DMS 273 treated with DMSO at 0.1 percent for 48 hours (cell line): ENCODE measurements around the gene MIEF1.
A peak's percentile ranks its signal among the peaks of the same experiment; 100 is the strongest.
"Not testable (repeated sequence)": the region's sequence is repeated elsewhere in the genome, so short reads cannot be mapped to it uniquely, and the experiment has no call there.

ENCODE experiments used
- DNase-seq: peaks from one replicate; lab custom pipeline; 2025; lab: John Stamatoyannopoulos, UW

Gene MIEF1

DNA sequence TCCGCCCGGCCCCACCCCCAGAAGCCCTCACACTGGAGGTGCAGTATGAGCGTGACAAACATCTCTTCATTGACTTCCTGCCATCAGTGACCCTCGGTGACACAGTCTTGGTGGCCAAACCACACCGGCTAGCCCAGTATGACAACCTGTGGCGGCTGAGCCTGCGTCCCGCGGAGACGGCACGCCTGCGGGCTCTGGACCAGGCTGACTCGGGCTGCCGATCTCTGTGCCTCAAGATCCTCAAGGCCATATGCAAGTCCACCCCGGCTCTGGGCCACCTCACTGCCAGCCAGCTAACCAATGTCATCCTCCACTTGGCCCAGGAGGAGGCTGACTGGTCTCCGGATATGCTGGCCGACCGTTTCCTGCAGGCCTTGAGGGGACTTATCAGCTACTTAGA, 11.7 kb downstream of the MIEF1 start:
- DNase-seq = no peak

DNA sequence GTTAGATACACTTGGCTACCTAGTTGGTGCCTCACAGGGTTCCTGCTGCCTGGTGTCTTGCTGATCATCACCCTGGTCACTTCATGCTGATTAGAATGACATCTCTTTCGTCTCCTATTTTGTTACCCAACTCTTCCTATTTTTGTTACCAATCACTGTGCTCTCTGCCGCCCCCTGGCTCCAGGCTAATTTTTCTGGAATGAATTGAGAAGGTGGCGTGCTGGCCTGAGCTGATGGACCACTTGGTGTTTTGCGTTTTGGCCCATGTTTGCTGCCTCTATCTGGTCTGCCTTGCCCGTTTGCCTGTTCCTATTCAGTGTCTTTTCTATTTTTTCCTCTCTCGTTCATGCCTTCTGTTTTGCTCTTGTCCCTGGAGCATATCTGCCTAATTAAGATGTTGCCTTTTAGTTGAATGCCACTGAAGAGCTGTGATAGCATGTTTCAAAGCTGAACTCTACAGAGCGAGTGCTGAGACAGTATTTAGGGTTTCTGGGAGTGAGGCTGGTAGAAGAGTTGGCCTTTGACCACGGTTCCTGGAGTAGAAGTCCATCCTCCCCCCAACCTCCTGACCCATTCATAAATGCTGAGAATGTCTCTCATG, 12.4 kb downstream of the MIEF1 start:
- no peak for DNase-seq

DNA sequence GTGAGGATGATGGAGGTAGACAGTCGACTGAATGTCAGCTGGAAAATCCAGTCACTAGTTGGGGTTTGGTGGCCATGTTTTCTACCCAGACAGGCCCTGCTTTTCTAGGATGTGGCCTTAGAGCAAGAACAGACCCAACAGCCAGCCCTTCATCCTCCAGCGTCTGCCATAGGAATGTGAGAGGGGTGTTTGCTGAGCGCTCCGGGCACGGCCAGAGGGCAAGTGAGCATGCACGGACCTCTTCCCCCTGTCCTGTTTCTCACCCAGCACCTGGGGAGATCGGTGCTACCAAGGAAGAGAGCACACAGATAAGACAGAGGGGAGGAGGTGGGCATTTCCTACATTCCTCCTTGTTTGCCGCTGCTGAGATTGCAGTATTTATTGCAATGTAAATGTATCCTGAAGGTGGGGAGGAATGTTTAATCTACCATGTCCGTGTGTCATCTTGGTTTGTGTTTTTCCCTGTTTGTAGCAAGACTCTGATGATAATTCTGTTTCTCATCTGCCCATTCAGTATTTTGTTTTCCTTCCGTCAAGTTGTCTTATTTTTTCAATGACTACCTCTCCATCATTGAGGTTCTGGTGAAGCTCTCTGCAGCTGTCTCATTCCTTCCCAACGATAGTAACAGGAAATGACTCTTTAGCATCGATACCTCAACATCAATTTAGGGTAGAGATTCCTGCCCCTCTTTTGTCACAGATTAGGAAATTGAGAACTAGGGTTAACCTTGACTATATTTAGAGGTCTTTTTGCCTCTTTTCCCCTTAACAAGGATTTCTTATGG, 13.4 kb downstream of the MIEF1 start:
- DNase-seq = no peak

DNA sequence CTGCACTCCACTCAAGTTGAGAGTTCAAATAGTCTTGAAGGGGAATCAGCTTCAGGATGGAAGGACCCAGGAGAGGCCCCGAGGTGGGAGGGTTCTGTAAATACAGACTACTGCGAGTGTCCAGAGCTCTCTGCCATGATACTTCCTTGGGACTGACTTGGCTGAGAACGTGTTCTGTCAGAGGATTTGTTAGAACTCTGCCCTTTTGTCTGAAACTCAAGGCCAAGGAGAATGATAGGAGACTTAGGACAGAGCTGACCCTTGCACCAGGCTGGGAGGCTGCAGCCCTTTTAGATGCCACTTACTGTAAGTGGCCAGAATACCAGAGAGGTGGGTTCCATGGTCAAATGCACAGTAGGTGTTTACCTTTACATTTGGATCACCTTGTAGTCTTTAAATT, 15.4 kb downstream of the MIEF1 start:
- DNase-seq = no peak

DNA sequence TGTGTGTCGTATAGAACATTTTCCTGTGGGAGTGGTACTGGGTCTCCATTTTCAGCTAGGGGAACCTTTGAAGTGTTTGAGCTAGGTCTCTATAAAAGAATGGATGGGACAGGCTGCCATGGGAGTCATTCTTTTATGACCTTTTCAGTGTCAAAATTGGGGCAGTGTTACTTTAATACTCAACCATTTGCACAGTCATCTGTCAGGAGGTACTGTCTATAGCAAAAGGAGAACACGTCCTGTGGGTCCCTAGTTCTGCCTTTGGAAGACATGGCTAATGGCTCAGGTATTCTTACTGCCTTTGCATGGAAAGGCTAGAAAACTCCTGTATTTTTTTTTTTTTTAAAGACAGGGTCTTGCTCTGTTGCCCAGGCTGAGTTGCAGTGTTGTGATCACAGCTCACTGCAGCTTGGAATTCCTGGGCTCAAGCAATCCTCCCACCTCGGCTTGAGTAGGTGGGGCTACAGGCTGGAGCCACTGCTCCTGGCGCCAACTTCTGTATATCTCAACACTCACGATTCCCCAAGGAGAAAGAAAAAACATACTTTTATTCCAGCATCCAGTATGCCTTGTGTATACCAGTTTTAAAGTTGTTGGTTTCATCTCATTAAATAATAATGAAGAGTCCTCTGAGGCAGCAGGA, 16.2 kb downstream of the MIEF1 start:
- DNase-seq = no peak

DNA sequence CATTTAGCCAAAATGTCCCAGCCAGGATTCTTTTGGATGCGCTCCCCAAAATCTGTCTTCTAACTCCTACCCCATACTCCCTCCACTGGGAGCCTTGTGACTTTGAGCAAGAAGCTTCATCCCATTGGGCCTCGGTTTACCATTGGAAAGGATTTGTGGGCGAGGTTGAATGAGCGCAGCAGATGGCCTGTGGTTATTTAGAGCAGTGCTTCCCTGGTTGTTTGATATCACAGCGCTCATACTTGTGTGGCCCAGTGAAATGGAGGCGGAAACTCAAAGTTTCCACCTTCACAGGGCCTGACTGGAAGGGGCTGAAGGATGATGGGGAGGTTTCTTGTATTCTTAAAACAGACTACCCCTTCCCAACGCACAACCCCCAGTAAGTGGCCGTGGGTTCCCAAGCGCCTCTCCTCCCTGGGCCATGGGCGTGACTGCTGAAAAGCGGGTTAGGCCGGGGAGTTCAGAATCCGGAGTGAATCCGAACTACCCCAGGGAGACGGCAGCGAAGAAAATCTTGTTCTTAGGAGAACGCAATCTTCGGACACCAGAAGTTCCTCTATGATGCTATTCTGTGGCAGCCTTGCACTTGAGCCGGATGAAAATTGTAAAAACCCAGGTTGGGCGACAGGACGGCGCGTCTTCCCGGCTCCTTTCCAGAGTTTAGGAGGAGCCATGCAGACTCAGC, 17.0 kb downstream of the MIEF1 start:
- peak; percentile 25 for DNase-seq

DNA sequence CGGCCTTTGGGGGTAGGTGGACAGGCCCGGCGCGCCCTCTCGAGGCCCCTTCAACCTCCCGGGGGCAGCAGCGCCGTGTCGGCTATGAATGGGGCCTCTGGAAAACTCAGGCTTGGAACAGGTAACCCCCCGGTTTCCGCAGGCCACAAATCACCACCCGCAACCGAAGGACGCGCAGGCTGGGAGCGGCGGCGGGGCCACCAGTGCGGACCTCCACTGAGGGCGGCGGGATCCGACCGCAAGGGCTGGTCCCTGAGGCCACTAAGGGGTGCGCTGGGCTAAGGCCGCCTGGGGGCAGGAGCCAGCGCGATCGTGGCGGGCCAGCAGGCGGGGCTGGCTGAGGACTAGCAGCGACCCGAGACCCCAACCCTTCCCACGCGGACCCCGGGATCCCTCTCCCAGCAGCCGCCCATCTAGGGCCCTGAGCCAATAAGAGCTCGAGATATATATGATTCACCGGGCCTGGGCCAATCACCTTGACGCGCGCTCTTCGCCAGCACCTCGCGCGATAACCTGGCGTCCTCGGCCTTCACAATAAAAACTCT, 17.7 kb downstream of the MIEF1 start:
- DNase-seq = peak; percentile 96

DNA sequence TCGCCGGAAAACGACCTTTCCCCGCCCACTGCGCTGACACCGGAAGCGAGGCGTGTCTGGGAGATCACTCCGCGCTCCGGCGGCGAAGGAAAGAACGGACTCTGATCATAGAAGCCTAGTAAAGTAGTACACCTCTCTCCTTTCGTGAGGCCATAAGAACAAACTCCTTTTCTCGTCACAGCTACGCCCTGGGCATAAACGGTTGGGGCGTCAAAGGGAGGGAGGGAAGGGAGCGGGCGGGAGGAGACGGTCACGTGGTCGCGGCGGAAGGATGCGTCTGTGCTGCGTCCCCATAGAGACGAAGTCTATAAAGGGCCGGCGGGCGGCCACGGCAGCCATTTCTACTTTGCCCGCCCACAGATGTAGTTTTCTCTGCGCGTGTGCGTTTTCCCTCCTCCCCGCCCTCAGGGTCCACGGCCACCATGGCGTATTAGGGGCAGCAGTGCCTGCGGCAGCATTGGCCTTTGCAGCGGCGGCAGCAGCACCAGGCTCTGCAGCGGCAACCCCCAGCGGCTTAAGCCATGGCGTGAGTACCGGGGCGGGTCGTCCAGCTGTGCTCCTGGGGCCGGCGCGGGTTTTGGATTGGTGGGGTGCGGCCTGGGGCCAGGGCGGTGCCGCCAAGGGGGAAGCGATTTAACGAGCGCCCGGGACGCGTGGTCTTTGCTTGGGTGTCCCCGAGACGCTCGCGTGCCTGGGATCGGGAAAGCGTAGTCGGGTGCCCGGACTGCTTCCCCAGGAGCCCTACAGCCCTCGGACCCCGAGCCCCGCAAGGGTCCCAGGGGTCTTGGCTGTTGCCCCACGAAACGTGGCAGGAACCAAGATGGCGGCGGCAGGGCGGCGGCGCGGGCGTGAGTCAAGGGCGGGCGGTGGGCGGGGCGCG, 18.4 kb downstream of the MIEF1 start, which contains the start of gene ATF4:
ATF4 (plus strand) TSS at position 337 of the 880 bp plus-strand sequence. CDS start 884 bp downstream, outside the sequence.
- DNase-seq = no peak

DNA sequence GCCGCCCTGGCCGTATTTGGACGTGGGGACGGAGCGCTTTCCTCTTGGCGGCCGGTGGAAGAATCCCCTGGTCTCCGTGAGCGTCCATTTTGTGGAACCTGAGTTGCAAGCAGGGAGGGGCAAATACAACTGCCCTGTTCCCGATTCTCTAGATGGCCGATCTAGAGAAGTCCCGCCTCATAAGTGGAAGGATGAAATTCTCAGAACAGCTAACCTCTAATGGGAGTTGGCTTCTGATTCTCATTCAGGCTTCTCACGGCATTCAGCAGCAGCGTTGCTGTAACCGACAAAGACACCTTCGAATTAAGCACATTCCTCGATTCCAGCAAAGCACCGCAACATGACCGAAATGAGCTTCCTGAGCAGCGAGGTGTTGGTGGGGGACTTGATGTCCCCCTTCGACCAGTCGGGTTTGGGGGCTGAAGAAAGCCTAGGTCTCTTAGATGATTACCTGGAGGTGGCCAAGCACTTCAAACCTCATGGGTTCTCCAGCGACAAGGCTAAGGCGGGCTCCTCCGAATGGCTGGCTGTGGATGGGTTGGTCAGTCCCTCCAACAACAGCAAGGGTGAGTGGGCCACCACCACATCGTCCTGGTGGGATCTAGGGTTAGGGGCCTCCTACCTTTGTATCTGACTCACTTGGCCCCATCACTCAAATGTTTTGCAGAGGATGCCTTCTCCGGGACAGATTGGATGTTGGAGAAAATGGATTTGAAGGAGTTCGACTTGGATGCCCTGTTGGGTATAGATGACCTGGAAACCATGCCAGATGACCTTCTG, 19.2 kb downstream of the MIEF1 start:
- DNase-seq = not testable (repeated sequence)

DNA sequence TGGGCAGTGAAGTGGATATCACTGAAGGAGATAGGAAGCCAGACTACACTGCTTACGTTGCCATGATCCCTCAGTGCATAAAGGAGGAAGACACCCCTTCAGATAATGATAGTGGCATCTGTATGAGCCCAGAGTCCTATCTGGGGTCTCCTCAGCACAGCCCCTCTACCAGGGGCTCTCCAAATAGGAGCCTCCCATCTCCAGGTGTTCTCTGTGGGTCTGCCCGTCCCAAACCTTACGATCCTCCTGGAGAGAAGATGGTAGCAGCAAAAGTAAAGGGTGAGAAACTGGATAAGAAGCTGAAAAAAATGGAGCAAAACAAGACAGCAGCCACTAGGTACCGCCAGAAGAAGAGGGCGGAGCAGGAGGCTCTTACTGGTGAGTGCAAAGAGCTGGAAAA, 20.0 kb downstream of the MIEF1 start:
- DNase-seq = not testable (repeated sequence)

DNA sequence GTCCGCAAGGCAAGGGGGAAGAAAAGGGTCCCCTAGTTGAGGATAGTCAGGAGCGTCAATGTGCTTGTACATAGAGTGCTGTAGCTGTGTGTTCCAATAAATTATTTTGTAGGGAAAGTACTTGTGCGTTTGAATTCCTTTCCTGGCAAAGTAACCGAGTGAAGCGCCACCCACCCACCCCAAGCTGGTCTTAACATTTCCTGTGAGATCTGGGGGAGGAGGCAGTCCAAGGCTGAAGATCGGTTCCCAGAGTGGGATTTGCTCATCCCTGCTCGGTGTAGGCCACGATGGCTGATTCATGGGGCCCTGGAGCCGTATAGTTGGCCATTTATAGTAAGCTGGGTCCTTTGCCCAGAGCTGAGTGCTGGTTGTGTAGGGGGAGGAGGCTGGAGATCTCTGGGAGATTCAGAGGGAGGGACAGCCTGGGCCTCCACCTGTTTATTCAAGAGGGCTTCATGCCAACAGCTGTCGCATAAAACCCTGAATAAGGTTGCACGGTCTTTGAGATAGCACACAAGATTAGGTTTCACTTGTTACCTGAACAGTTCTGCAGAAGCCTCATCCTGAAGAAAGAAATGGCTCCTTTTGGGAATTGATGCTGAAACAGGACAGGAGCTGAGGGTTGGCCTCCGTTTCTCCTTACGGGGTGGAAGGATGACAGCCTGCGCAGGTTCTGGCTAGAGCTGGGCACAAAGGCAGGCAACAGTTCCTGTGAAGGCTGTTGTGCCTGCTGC, 20.6 kb downstream of the MIEF1 start:
- peak; percentile 49 for DNase-seq

DNA sequence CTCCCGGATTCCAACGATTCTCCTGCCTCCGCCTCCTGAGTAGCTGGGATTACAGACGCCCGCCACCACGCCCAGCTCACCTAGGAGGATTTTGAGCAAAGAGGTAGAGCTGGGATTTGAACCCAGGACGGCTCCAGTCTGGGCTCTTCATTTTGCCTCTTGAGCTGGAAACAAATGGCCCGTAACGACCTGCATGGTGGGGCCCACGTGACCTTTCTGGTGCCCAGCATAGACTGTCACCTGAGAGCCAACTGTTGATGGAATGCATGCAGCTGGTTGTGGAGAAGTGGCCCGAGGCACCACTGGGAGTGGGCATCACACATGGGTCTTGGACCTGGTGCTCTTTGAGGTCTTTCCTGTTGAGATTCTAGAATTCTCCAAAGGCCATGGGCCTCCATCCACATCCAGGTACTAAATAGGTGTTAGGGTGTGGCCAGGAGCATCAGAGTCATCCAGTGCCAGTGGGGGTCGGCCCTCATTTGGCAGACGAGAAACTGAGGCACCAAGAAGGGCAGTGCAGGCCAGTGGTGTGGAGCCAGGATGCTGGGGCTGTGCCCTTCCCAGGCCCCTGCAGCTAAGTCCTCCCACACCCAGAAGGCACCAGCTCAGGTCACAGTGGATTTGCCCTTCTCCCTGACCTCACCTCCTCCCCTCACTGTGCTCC, 22.1 kb downstream of the MIEF1 start:
- DNase-seq = no peak

DNA sequence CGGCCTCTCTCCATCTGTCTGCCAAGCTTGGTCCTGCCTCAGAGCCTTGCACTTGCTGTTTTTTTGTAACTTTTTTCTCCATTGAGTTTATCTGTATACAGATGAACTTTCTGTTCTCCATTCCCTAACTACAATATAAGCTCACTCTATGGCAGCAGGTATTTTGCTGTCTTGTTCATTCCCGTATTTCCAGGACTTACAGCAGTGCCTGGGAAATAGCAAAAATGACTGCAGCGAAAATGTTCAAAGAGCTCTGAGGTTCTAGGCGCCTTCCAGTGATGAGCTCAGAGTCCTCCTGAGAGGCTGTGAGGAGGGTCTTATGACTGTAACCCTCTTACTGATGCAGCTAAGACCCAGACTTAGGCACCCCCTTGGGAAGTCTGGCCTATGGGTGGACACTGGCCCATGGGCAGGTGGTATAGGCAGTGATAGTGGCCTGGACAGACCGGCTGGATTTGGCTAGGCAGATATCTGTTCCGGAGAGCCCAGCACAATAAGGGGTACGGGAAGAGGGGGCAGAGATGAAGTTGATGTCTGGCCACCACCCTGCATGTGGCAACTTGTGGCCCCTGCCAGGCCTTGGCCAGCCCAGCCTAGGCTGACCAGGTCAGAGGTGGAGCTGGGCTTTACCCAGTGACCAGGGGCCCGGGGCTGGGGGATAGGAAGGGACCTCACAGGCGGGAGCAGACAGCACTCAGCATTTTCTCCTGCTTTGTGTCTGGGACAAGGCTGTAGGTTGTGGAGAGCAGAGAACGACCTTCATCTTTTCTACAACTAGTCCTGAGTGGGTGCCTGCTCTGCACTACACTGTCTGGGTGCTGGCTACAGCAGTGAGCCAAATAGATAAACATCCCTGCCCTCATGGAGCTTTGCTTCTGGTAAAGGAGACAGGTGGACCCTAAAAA, 22.9 kb downstream of the MIEF1 start:
- DNase-seq = no peak

DNA sequence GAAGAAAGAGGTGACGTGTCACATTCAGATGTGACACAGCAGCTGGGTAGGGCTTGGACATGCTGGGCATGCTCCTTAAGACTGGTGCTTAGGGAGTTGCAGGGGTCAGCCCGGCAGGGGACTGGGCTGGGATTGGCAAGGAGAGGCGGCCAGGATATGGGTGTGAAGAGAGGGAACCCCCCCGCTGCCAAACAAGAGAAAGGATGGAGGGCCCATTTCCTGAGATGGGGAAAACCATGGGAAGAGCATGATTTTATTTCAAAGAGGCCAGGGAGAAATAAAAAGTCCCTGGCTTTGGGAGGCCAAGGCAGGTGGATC, 23.5 kb downstream of the MIEF1 start:
- no peak for DNase-seq

DNA sequence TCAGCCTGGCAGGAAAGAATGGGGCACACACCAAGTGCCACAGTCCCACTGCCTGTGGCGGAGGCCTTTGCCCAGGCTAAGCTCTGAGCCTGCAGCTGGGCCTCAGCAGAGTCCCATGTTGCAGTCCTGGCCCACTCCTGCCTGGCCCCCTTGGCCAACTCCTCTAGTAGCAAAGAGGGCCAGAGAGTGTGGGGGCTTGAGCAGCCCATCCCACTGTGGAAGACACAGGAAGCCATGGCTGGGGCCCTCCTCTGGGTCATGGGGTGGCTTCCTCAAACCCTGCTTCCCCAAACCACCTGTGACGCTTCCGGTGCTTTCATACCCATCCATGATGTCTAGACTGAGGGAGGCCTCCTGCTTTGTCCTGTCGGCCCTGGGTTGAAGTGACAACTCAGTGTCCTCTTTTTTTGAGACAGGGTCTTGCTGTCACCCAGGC, 24.7 kb downstream of the MIEF1 start:
- DNase-seq = no peak

DNA sequence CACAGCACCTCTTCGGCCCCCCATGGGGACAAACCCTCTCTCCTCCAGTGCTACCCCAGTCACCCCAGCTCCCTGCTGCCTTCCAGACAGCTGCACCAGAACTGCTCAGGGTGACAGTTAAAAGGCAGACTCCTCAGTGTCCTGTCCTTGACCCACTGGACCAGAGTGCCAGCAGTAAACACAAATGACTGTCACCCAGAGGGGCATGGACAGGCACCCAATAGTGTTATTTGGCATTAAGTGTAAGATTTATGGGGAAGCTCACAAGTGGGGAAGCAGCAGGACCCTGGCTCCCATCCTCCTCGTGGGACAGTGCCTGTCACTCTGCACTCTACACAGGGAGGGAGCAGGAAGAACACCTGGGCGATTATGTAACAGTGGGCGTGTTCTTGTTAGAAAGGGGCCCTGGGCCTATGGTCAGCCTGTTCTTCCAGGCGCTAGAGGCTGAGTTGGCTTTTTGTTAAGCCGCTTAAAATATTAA, 25.4 kb downstream of the MIEF1 start:
- no peak for DNase-seq

DNA sequence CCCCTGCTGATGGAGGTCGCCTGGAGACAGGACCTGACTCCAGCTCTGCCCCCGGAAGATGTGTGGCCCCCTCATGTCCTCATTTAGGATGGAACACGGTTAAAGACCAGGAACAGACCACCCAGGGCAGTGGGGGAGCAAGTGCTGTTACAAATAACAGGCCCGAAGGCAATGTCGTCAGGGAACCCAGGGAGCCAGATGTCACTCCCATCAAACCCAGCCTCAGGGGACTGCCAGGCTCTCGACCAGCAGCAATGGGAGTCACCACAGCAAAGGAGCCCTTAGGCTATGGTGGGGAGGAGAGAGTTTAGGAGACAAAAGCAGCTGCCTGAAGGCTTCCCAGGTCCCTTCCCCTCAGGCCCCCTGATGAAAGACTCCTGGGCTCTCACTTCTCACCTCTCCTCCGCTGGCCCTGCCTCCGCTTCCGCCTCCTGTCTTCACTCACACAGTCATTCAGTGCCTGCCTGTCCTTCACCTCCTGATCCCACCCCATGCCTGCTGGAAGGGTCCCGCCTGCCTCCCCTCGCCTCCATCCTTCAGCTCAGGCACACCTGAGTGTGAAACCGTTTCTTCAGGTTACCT, 26.1 kb downstream of the MIEF1 start:
- DNase-seq = no peak
